Lung (tissue), 12 donors: ENCODE measurements around the gene KLHL36. TPM values are rescaled to one million over a fixed set of nuclear protein-coding genes. Genes with fewer than 3 reads are reported as not detected.
"Not testable (repeated sequence)": the region's sequence is repeated elsewhere in the genome, so short reads cannot be mapped to it uniquely, and the experiment has no call there.

ENCODE experiments used
- ATAC-seq: fragments of 200-7000 bp; cut with Tn5 transposase; one replicate; pipeline ENCODE4 v1.9.1; 2020; ENCODE audit warnings: moderate number of reproducible peaks; ENCODE audit not compliant: insufficient read depth, low FRiP score
- DNase-seq, 3 donors: peaks; one replicate each; pipeline ENCODE4 v3.0.0-alpha.2; 2013 to 2017
- H3K27ac ChIP-seq, 2 donors: one replicate each; pipeline ENCODE4 v1.5.1; 2013; ENCODE audit warnings: mild to moderate bottlenecking in 2 of 2, moderate library complexity in 2 of 2, control low read depth in 1 of 2, inconsistent platforms in 1 of 2, low read depth in 1 of 2, low read length in 1 of 2
- H3K27me3 ChIP-seq, 3 donors: one replicate each; pipeline ENCODE4 v1.5.1; 2013; ENCODE audit warnings: low read length in 2 of 3; ENCODE audit not compliant: control insufficient read depth in 3 of 3, insufficient read depth in 3 of 3
- H3K36me3 ChIP-seq, 4 donors: one replicate each; pipeline ENCODE4 v1.5.1; 2013; ENCODE audit warnings: low read length in 4 of 4, mild to moderate bottlenecking in 1 of 4, moderate library complexity in 1 of 4; ENCODE audit not compliant: control insufficient read depth in 4 of 4, insufficient read depth in 4 of 4
- H3K4me1 ChIP-seq, 5 donors: one replicate each; pipeline ENCODE4 v1.5.1; 2013; ENCODE audit warnings: low read length in 5 of 5, mild to moderate bottlenecking in 2 of 5, moderate library complexity in 1 of 5; ENCODE audit not compliant: control insufficient read depth in 5 of 5, insufficient read depth in 5 of 5
- H3K4me3 ChIP-seq: one replicate; pipeline ENCODE4 v1.5.1; 2013; ENCODE audit warnings: mild to moderate bottlenecking, control low read depth, moderate library complexity
- H3K9ac ChIP-seq, 2 donors: one replicate each; pipeline ENCODE4 v1.5.1; 2013; ENCODE audit warnings: low read length in 2 of 2, control low read depth in 1 of 2; ENCODE audit not compliant: insufficient read depth in 1 of 2
- H3K9me3 ChIP-seq, 4 donors: one replicate each; pipeline ENCODE4 v1.5.1; 2013; ENCODE audit warnings: low read length in 3 of 4, mild to moderate bottlenecking in 1 of 4, moderate library complexity in 1 of 4; ENCODE audit not compliant: control insufficient read depth in 4 of 4, insufficient read depth in 3 of 4
- WGBS, 2 donors: extraction: QIAGEN DNeasy Blood & Tissue Kit; methylation state at CpG; one replicate each; pipeline ENCODE4 v1.1.7; 2013; 5-methylcytosine and 5-hydroxymethylcytosine counted together
- polyA plus RNA-seq, 2 donors: library from polyadenylated mRNA; stranded (reverse); fragments of 200-250 nt; gene quantifications; one replicate each; pipeline ENCODE4 v1.2.1, GENCODE V29; 2013
- total RNA-seq, 2 donors: library from RNA; depleted of rRNA in 1 of 2; stranded (reverse); fragments of >200 nt in 1 of 2; gene quantifications; one replicate each; pipeline ENCODE4 v1.2.1, GENCODE V29; 2014 to 2021
- TF ChIP-seq, protein P1 (sequence below): IDR thresholded peaks from 2 replicates; pipeline ENCODE4 v1.5.1; 2012; ENCODE audit warnings: mild to moderate bottlenecking; ENCODE audit errors: control extremely low read depth, extremely low read depth
- donor health status: control.
- donor health status: control.
- donor health status: Bipolar disorder and iron deficiency.
- donor health status: healthy.
- donor health status: DM: yes; HTN: yes; CAD: no.

Gene KLHL36
- total and polyA plus RNA-seq, 4 donors, result 18.1 to 52.7 (median 32.3) TPM

DNA sequence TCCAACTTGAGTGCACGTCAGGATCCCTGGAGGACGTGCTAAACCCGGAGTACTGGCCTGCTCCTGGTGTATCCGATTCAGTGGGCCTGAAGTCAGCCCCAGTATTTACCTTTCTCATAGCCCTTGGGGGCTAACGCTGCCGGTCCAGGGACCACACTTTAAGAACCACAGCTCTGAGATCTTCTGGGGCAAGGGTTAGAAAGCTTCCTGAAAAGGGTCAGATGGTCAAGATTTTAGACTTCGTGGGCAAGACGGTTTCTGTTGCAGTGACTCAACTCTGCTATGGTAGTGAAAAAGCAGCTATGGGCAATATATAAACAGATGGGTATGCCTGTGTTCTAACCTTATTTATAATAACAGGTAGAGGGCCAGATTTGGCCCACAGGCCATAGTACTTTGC lies 36.9 kb downstream of the KLHL36 start:
- ATAC-seq (no peak), DNase-seq (no peak)
- no peak overlapping the region for H3K27ac ChIP-seq
- H3K36me3 ChIP-seq, result no peaks in the 10 kb centered on the region
- H3K4me3 ChIP-seq, result no peak overlapping the region
- H3K9ac ChIP-seq, result no peak overlapping the region
- TF ChIP-seq, protein P1, sequence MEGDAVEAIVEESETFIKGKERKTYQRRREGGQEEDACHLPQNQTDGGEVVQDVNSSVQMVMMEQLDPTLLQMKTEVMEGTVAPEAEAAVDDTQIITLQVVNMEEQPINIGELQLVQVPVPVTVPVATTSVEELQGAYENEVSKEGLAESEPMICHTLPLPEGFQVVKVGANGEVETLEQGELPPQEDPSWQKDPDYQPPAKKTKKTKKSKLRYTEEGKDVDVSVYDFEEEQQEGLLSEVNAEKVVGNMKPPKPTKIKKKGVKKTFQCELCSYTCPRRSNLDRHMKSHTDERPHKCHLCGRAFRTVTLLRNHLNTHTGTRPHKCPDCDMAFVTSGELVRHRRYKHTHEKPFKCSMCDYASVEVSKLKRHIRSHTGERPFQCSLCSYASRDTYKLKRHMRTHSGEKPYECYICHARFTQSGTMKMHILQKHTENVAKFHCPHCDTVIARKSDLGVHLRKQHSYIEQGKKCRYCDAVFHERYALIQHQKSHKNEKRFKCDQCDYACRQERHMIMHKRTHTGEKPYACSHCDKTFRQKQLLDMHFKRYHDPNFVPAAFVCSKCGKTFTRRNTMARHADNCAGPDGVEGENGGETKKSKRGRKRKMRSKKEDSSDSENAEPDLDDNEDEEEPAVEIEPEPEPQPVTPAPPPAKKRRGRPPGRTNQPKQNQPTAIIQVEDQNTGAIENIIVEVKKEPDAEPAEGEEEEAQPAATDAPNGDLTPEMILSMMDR, result no peak
- H3K9me3 ChIP-seq, result peaks cover 0 to 2% (median 0%) of the 10 kb centered on the region in 4 donors
- peaks cover 0 to 7% (median 0%) of the 10 kb centered on the region in 3 donors for H3K27me3 ChIP-seq
- H3K4me1 ChIP-seq, result no peaks in the 10 kb centered on the region
- 69 to 87% methylated on average over 8 of the region's 8 CpGs for WGBS, 2 donors

- no peak overlapping the region for H3K4me3 ChIP-seq
- DNase-seq (no peak), ATAC-seq (no peak)
- no peaks in the 10 kb centered on the region for H3K36me3 ChIP-seq
- H3K27me3 ChIP-seq, result peaks cover 0 to 7% (median 0%) of the 10 kb centered on the region in 3 donors
- TF ChIP-seq, protein P1, result no peak
- 85 to 90% methylated on average over 6 of the region's 6 CpGs for WGBS, 2 donors
- H3K9me3 ChIP-seq, result peaks cover 0 to 2% (median 0%) of the 10 kb centered on the region in 4 donors
- H3K27ac ChIP-seq, result no peak overlapping the region
- H3K4me1 ChIP-seq, result no peaks in the 10 kb centered on the region
- no peak overlapping the region for H3K9ac ChIP-seq
These were observed 38.5 kb downstream of the KLHL36 start for GRCh38 chr16:84686707-84687298.

GRCh38 chr16:84687715-84688114 lies 39.4 kb downstream of the KLHL36 start:
- Histone ChIP-seq H3K9me3 (peaks cover 0 to 2% (median 0%) of the 10 kb centered on the region in 4 donors), H3K4me1 (no peaks in the 10 kb centered on the region), H3K36me3 (no peaks in the 10 kb centered on the region), H3K27ac (no peak overlapping the region), H3K27me3 (peaks cover 0 to 7% (median 0%) of the 10 kb centered on the region in 3 donors), H3K4me3 (no peak overlapping the region), H3K9ac (no peak overlapping the region)
- 52 to 67% methylated on average over 6 of the region's 6 CpGs for WGBS, 2 donors
- ATAC-seq, result no peak
- TF ChIP-seq, protein P1, result no peak
- peak in 1 of 3 donors; percentile 11 for DNase-seq

DNA sequence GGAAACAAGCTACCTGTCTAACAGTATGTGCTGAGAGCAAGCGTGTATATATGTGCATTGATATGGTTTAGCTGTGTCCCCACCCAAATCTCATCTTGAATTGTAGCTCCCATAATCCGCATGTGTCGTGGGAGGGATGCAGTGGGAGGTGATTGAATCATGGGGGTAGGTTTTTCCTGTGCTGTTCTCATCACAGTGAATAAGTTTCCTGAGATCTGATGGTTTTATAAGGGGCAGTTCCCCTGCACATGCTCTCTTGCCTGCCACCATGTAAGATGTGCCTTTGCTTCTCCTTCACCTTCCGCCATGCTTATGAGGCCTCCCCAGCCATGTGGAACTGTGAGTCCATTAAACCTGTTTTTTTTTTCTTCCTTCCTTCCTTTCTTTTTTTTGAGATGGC lies 39.9 kb downstream of the KLHL36 start:
- H3K9me3 ChIP-seq, H3K27ac ChIP-seq, H3K27me3 ChIP-seq, ATAC-seq, H3K9ac ChIP-seq, H3K4me1 ChIP-seq, DNase-seq, H3K4me3 ChIP-seq, H3K36me3 ChIP-seq: not testable (repeated sequence)
- WGBS, 2 donors, result 97% methylated on average over 4 of the region's 4 CpGs
